ENCODE results near the gene CHST15. TPM values are rescaled to one million over a fixed set of nuclear protein-coding genes. Genes with fewer than 3 reads are reported as not detected.

Gene CHST15
- total RNA-seq, 1 donor from 2014 or later, result 0.18 TPM

GRCh38 chr10:123988694-123989093 is 104.7 kb downstream of the CHST15 start:
- H3K9me3 Mint-ChIP-seq, result no peaks in the 10 kb centered on the region
- no peak overlapping the region for H3K27ac Mint-ChIP-seq
- no peaks in the 10 kb centered on the region for H3K36me3 Mint-ChIP-seq (ENCODE audit: low read depth)
- peaks cover 57% of the 10 kb centered on the region for H3K27me3 Mint-ChIP-seq (ENCODE audit: insufficient read depth)
- intact Hi-C loops (cut with micrococcal nuclease), result no loop called here
- H3K4me3 Mint-ChIP-seq, result no peak overlapping the region
- no peaks in the 10 kb centered on the region for H3K4me1 Mint-ChIP-seq (ENCODE audit: low read depth)
- DNase-seq (ENCODE audit: low spot score), result no peak

- no peak for DNase-seq (ENCODE audit: low spot score)
- Mint-ChIP-seq H3K27me3 (ENCODE audit: insufficient read depth) (peaks cover 46% of the 10 kb centered on the region), H3K9me3 (no peaks in the 10 kb centered on the region), H3K27ac (no peak overlapping the region), H3K4me3 (no peak overlapping the region), H3K36me3 (ENCODE audit: low read depth) (no peaks in the 10 kb centered on the region), H3K4me1 (ENCODE audit: low read depth) (no peaks in the 10 kb centered on the region)
- intact Hi-C loops (cut with micrococcal nuclease), result no loop called here
Observed at GRCh38 chr10:123986736-123987135, 106.7 kb downstream of the CHST15 start.

- Mint-ChIP-seq H3K27me3 (ENCODE audit: insufficient read depth) (peaks cover 41% of the 10 kb centered on the region), H3K4me3 (no peak overlapping the region), H3K9me3 (no peaks in the 10 kb centered on the region), H3K36me3 (ENCODE audit: low read depth) (no peaks in the 10 kb centered on the region), H3K27ac (no peak overlapping the region), H3K4me1 (ENCODE audit: low read depth) (no peaks in the 10 kb centered on the region)
- intact Hi-C loops (cut with micrococcal nuclease), result no loop called here
- DNase-seq (ENCODE audit: low spot score), result no peak
Observed at GRCh38 chr10:123974406-123974805, 119.0 kb downstream of the CHST15 start.

- Mint-ChIP-seq H3K4me3 (no peak overlapping the region), H3K4me1 (ENCODE audit: low read depth) (no peaks in the 10 kb centered on the region), H3K27ac (no peak overlapping the region), H3K27me3 (ENCODE audit: insufficient read depth) (peaks cover 43% of the 10 kb centered on the region), H3K9me3 (no peaks in the 10 kb centered on the region), H3K36me3 (ENCODE audit: low read depth) (no peaks in the 10 kb centered on the region)
- intact Hi-C loops (cut with micrococcal nuclease), result no loop called here
- no peak for DNase-seq (ENCODE audit: low spot score)
Observed at GRCh38 chr10:123972481-123973401, 120.7 kb downstream of the CHST15 start.

GRCh38 chr10:123970927-123971286 is 122.5 kb downstream of the CHST15 start:
- Mint-ChIP-seq H3K4me3 (no peak overlapping the region), H3K36me3 (ENCODE audit: low read depth) (no peaks in the 10 kb centered on the region), H3K27me3 (ENCODE audit: insufficient read depth) (peaks cover 42% of the 10 kb centered on the region), H3K9me3 (no peaks in the 10 kb centered on the region), H3K27ac (no peak overlapping the region), H3K4me1 (ENCODE audit: low read depth) (no peaks in the 10 kb centered on the region)
- intact Hi-C loops (cut with micrococcal nuclease), result no loop called here
- no peak for DNase-seq (ENCODE audit: low spot score)

- H3K4me1 Mint-ChIP-seq (ENCODE audit: low read depth), result no peaks in the 10 kb centered on the region
- no peak for DNase-seq (ENCODE audit: low spot score)
Observed at GRCh38 chr10:123970207-123970926, 123.0 kb downstream of the CHST15 start.

GRCh38 chr10:123967626-123968243 is 125.7 kb downstream of the CHST15 start:
- Mint-ChIP-seq H3K27me3 (ENCODE audit: insufficient read depth) (peaks cover 25% of the 10 kb centered on the region), H3K4me1 (ENCODE audit: low read depth) (no peaks in the 10 kb centered on the region), H3K9me3 (no peaks in the 10 kb centered on the region), H3K27ac (no peak overlapping the region), H3K36me3 (ENCODE audit: low read depth) (no peaks in the 10 kb centered on the region), H3K4me3 (no peak overlapping the region)
- peak; percentile 20 for DNase-seq (ENCODE audit: low spot score)
- intact Hi-C loops (cut with micrococcal nuclease), result loop anchor here (1.0 to 10.0 kb wide), 2 partner anchors 385 to 833 kb away; partner anchors contain the start of gene HMX3

More at GRCh38 chr10:123970207-123970926, 123.0 kb downstream of the CHST15 start:
- Mint-ChIP-seq H3K27ac (no peak overlapping the region), H3K36me3 (ENCODE audit: low read depth) (no peaks in the 10 kb centered on the region), H3K4me3 (no peak overlapping the region), H3K27me3 (ENCODE audit: insufficient read depth) (peaks cover 42% of the 10 kb centered on the region), H3K9me3 (no peaks in the 10 kb centered on the region)
- intact Hi-C loops (cut with micrococcal nuclease), result no loop called here

- DNase-seq (ENCODE audit: low spot score), result no peak
- Mint-ChIP-seq H3K27ac (no peak overlapping the region), H3K27me3 (ENCODE audit: insufficient read depth) (peaks cover 23% of the 10 kb centered on the region), H3K9me3 (no peaks in the 10 kb centered on the region), H3K4me1 (ENCODE audit: low read depth) (no peaks in the 10 kb centered on the region), H3K4me3 (no peak overlapping the region), H3K36me3 (ENCODE audit: low read depth) (no peaks in the 10 kb centered on the region)
- intact Hi-C loops (cut with micrococcal nuclease), result loop anchor here (1.0 to 10.0 kb wide), 2 partner anchors 385 to 832 kb away; partner anchors contain the start of gene HMX3
Observed at GRCh38 chr10:123966896-123967231, 126.5 kb downstream of the CHST15 start.

- DNase-seq (ENCODE audit: low spot score), result no peak
- Mint-ChIP-seq H3K27ac (no peak overlapping the region), H3K36me3 (ENCODE audit: low read depth) (no peaks in the 10 kb centered on the region), H3K4me3 (no peak overlapping the region), H3K27me3 (ENCODE audit: insufficient read depth) (peaks cover 16% of the 10 kb centered on the region), H3K4me1 (ENCODE audit: low read depth) (no peaks in the 10 kb centered on the region), H3K9me3 (no peaks in the 10 kb centered on the region)
- intact Hi-C loops (cut with micrococcal nuclease), result loop anchor here (10.0 kb wide), 1 partner anchor 831 kb away; the partner anchor contains the start of gene HMX3
Observed at GRCh38 chr10:123965973-123966895, 127.2 kb downstream of the CHST15 start.

- DNase-seq (ENCODE audit: low spot score), result no peak
- peaks cover 9% of the 10 kb centered on the region for H3K27me3 Mint-ChIP-seq (ENCODE audit: insufficient read depth)
- no peak overlapping the region for H3K27ac Mint-ChIP-seq
- no peak overlapping the region for H3K4me3 Mint-ChIP-seq
- intact Hi-C loops (cut with micrococcal nuclease), result loop anchor here (10.0 kb wide), 1 partner anchor 830 kb away; the partner anchor contains the start of gene HMX3
- no peaks in the 10 kb centered on the region for H3K9me3 Mint-ChIP-seq
- H3K36me3 Mint-ChIP-seq (ENCODE audit: low read depth), result no peaks in the 10 kb centered on the region
- no peaks in the 10 kb centered on the region for H3K4me1 Mint-ChIP-seq (ENCODE audit: low read depth)
Observed at GRCh38 chr10:123964953-123965352, 128.4 kb downstream of the CHST15 start.

- no peaks in the 10 kb centered on the region for H3K4me1 Mint-ChIP-seq (ENCODE audit: low read depth)
- H3K27ac Mint-ChIP-seq, result no peak overlapping the region
- H3K9me3 Mint-ChIP-seq, result no peaks in the 10 kb centered on the region
- H3K27me3 Mint-ChIP-seq (ENCODE audit: insufficient read depth), result peaks cover 5% of the 10 kb centered on the region
- DNase-seq (ENCODE audit: low spot score), result no peak
- H3K36me3 Mint-ChIP-seq (ENCODE audit: low read depth), result no peaks in the 10 kb centered on the region
- intact Hi-C loops (cut with micrococcal nuclease), result loop anchor here (10.0 kb wide), 1 partner anchor 828 kb away; the partner anchor contains the start of gene HMX3
- H3K4me3 Mint-ChIP-seq, result no peak overlapping the region
Observed at GRCh38 chr10:123962756-123963530, 130.5 kb downstream of the CHST15 start.
